A673 (cell line): ENCODE results near the gene TRAM2. TPM values are rescaled to one million over a fixed set of nuclear protein-coding genes. Genes with fewer than 3 reads are reported as not detected.

Source experiments
- BruUV-seq: library from RNA; stranded (reverse); fragments of 400-500 nt; replicated peaks from 2 replicates; lab custom pipeline; 2021; lab: Mats Ljungman, UMichigan
- CTCF ChIA-PET: fragments of 300-600 bp; sonication (Branson Sonifier 250); formaldehyde crosslinking; loops from one replicate; lab custom pipeline; 2022; ENCODE audit warnings: antibody characterized with exemption; lab: Charles Lee
- POLR2A ChIA-PET: fragments of 300-600 bp; sonication (Branson Sonifier 250); formaldehyde crosslinking; loops from one replicate; lab custom pipeline; 2022; ENCODE audit warnings: antibody characterized with exemption; ENCODE audit not compliant: low non-redundant PET; lab: Charles Lee
- DNase-seq: peaks from one replicate; pipeline ENCODE4 v3.0.0-alpha.2; 2015; ENCODE audit warnings: low spot score
- H3K27ac ChIP-seq: fragments of 200-600 bp; sonication (generic); 2 replicates; pipeline ENCODE4 v1.5.1; 2016; ENCODE audit warnings: mixed run types, low read depth, mild to moderate bottlenecking, mixed read lengths, antibody characterized with exemption, low read length; ENCODE audit not compliant: poor library complexity, severe bottlenecking
- H3K27me3 ChIP-seq: fragments of 200-600 bp; sonication (generic); replicated peaks from 2 replicates; pipeline ENCODE4 v1.6.1; 2017; ENCODE audit warnings: mixed run types, low read depth, mild to moderate bottlenecking, mixed read lengths, antibody characterized with exemption, low read length; ENCODE audit not compliant: insufficient read depth, poor library complexity
- H3K36me3 ChIP-seq: fragments of 200-600 bp; sonication (generic); 2 replicates; pipeline ENCODE4 v1.6.1; 2016; ENCODE audit warnings: mixed run types, mild to moderate bottlenecking, mixed read lengths, antibody characterized with exemption, low read length; ENCODE audit not compliant: insufficient read depth, poor library complexity, severe bottlenecking
- H3K4me1 ChIP-seq: fragments of 200-600 bp; sonication (generic); 2 replicates; pipeline ENCODE4 v1.6.1; 2017; ENCODE audit warnings: mixed run types, mild to moderate bottlenecking, mixed read lengths, antibody characterized with exemption, low read length; ENCODE audit not compliant: insufficient read depth, poor library complexity, severe bottlenecking
- H3K4me3 ChIP-seq: fragments of 200-600 bp; sonication (generic); 2 replicates; pipeline ENCODE4 v1.5.1; 2016; ENCODE audit warnings: low read depth, mixed run types, mild to moderate bottlenecking, mixed read lengths, low read length; ENCODE audit not compliant: poor library complexity, severe bottlenecking
- H3K9me3 ChIP-seq: fragments of 200-600 bp; sonication (generic); 2 replicates; pipeline ENCODE4 v1.6.1; 2016; ENCODE audit warnings: mixed run types, low read depth, mild to moderate bottlenecking, mixed read lengths, antibody characterized with exemption, low read length; ENCODE audit not compliant: poor library complexity, severe bottlenecking
- CTCF ChIP-seq: fragments of 300-800, 200-600 bp; sonication (generic); conservative IDR thresholded peaks from 2 replicates; pipeline ENCODE4 v1.5.1; 2017; ENCODE audit warnings: low read depth, mild to moderate bottlenecking, antibody characterized with exemption, low read length, moderate library complexity, mixed read lengths
- EZH2 ChIP-seq: fragments of 200-600 bp; sonication (generic); IDR thresholded peaks from 2 replicates; pipeline ENCODE4 v1.6.1; 2017; ENCODE audit warnings: borderline replicate concordance, low read depth, mild to moderate bottlenecking, mixed read lengths, antibody characterized with exemption, low read length; ENCODE audit not compliant: poor library complexity, severe bottlenecking
- intact Hi-C: fragments of 100-400 bp; cut with micrococcal nuclease; formaldehyde crosslinking; loops from one replicate; pipeline ENCODE4 v1.10.0; 2022; ENCODE audit not compliant: unreplicated experiment
- total RNA-seq: library from RNA; stranded (reverse); gene quantifications from 2 replicates; pipeline ENCODE4 v1.2.3, GENCODE V29; 2021

Gene TRAM2
- total RNA-seq, 1 experiment from 2014 or later, result 21.9 TPM

- no peak overlapping the region for H3K27ac ChIP-seq
- TF ChIP-seq CTCF (no peak), EZH2 (no peak)
- BruUV-seq, result no TSS peak
- H3K4me3 ChIP-seq, result no peak overlapping the region
- no peaks in the 10 kb centered on the region for H3K36me3 ChIP-seq
- peaks cover 47% of the 10 kb centered on the region for H3K4me1 ChIP-seq
- CTCF ChIA-PET, result no interaction called here
- DNase-seq, result no peak
- POLR2A ChIA-PET, result no interaction called here
- intact Hi-C loops, result no loop called here
- no peaks in the 10 kb centered on the region for H3K27me3 ChIP-seq
- no peaks in the 10 kb centered on the region for H3K9me3 ChIP-seq
Observed at GRCh38 chr6:52552278-52552643, 24.6 kb downstream of the TRAM2 start.

GRCh38 chr6:52551483-52552277, 25.2 kb downstream of the TRAM2 start:
- Histone ChIP-seq H3K9me3 (no peaks in the 10 kb centered on the region), H3K27me3 (no peaks in the 10 kb centered on the region), H3K36me3 (no peaks in the 10 kb centered on the region), H3K4me1 (peaks cover 50% of the 10 kb centered on the region), H3K4me3 (no peak overlapping the region), H3K27ac (no peak overlapping the region)
- peak; percentile 60 for DNase-seq
- BruUV-seq, result no TSS peak
- POLR2A ChIA-PET, result no interaction called here
- intact Hi-C loops, result no loop called here
- CTCF ChIA-PET, result no interaction called here
- no peak for TF ChIP-seq EZH2
- no peak for TF ChIP-seq CTCF

- intact Hi-C loops, result no loop called here
- DNase-seq, result no peak
- H3K4me3 ChIP-seq, result no peak overlapping the region
- ChIA-PET POLR2A (no interaction called here), CTCF (no interaction called here)
- H3K27me3 ChIP-seq, result no peaks in the 10 kb centered on the region
- H3K36me3 ChIP-seq, result no peaks in the 10 kb centered on the region
- peaks cover 50% of the 10 kb centered on the region for H3K4me1 ChIP-seq
- TF ChIP-seq EZH2 (no peak), CTCF (no peak)
- BruUV-seq, result no TSS peak
- no peak overlapping the region for H3K27ac ChIP-seq
- H3K9me3 ChIP-seq, result no peaks in the 10 kb centered on the region
Observed at GRCh38 chr6:52550870-52551269, 26.0 kb downstream of the TRAM2 start.
